ENCODE results near the gene NTN5. TPM values are rescaled to one million over a fixed set of nuclear protein-coding genes. Genes with fewer than 3 reads are reported as not detected.
A peak's percentile ranks its signal among the peaks of the same experiment; 100 is the strongest.

The NTN5 gene
- total RNA-seq, 1 experiment from 2014 or later: 0.55 TPM

DNA sequence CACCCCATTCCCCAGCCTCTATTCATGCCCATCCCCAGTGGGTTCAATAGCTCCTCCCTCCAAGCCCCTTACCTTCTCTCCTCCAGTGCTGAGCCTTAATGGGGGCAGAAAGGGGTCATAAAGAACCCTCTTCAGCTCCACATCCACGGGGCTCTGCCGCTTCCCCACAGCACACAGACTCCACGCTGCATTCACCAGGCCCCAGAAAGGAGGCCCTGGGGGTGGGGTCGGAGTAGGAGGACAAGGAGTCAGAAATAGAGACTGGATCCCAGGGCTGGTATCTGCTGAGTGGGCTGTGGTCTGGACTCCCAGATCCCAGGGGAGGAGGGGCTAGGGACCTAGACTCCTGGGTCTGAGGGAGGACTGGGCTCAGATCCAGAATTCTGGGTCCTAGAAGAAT is 28.5 kb downstream of the NTN5 start:
- Histone ChIP-seq H3K4me1 (ENCODE audit: insufficient read depth, low read length) (no peaks in the 10 kb centered on the region), H3K79me2 (ENCODE audit: insufficient read depth, low read length) (no peaks in the 10 kb centered on the region), H3K79me1 (ENCODE audit: insufficient read depth, low read depth, low read length, poor library complexity, severe bottlenecking) (no peaks in the 10 kb centered on the region), H4K5ac (ENCODE audit: insufficient read length, low read depth, low read length) (no peak overlapping the region), H2BK5ac (ENCODE audit: insufficient read length, low read length) (no peak overlapping the region), H3K14ac (ENCODE audit: insufficient read depth, low read length) (no peak overlapping the region), H3K27ac (ENCODE audit: insufficient read length, low read depth, low read length) (no peak overlapping the region), H3K56ac (ENCODE audit: insufficient read length, low read depth, low read length) (no peak overlapping the region), H3K27me3 (ENCODE audit: insufficient read depth, low read length) (no peaks in the 10 kb centered on the region), H4K91ac (ENCODE audit: insufficient read length, low read depth, low read length) (no peak overlapping the region), H2BK20ac (ENCODE audit: low read depth, low read length, poor library complexity, severe bottlenecking) (no peak overlapping the region), H3T11ph (ENCODE audit: low read length) (no peak overlapping the region), H2BK120ac (ENCODE audit: low read depth, low read length, poor library complexity, severe bottlenecking) (no peak overlapping the region), H2AK5ac (ENCODE audit: insufficient read length, low read length) (no peak overlapping the region), H2AFZ (ENCODE audit: low read length) (no peak overlapping the region), H4K20me1 (ENCODE audit: control insufficient read depth, insufficient read depth, insufficient read length) (no peaks in the 10 kb centered on the region), H3K9ac (ENCODE audit: extremely low read depth, insufficient read length, low read length) (no peak overlapping the region), H3K18ac (ENCODE audit: insufficient read length, low read depth, low read length) (no peak overlapping the region), H2BK15ac (ENCODE audit: low read depth, low read length) (no peak overlapping the region), H3K23me2 (ENCODE audit: insufficient read length, low read depth, low read length, poor library complexity, severe bottlenecking) (peaks cover 16% of the 10 kb centered on the region), H4K8ac (replicated peaks; ENCODE audit: insufficient read length, low read depth, low read length) (no peak overlapping the region), H3K9me3 (ENCODE audit: control insufficient read depth, low read depth, low read length) (no peaks in the 10 kb centered on the region), H3K23ac (ENCODE audit: insufficient read length, low read depth, low read length) (no peak overlapping the region), H2BK12ac (ENCODE audit: insufficient read length, low read depth, low read length) (no peak overlapping the region), H3K4me2 (ENCODE audit: insufficient read depth, insufficient read length, low read length) (peak overlapping the region; percentile 69), H3K4ac (ENCODE audit: low read depth, low read length) (no peak overlapping the region)
- no peaks in the 10 kb centered on the region; a peak in 1 of 5 replicates for H3K9me3 Mint-ChIP-seq
- peak overlapping the region in 2 of 3 experiments; percentile 29 to 49; a peak in 1 of 7 replicates for H3K27ac Mint-ChIP-seq
- DNase-seq: no peak
- H3K4me3 Mint-ChIP-seq: peak overlapping the region; percentile 84 to 93
- peaks cover 9 to 27% (median 25%) of the 10 kb centered on the region in 3 experiments for H3K36me3 Mint-ChIP-seq (ENCODE audit: insufficient read depth in 1 of 3, low read depth in 3 of 3)
- no peak for TF ChIP-seq CTCF (conservative IDR thresholded peaks at IDR 0.05)
- no peaks in the 10 kb centered on the region; the same call in 1 of the 2 replicates for H3K27me3 Mint-ChIP-seq (ENCODE audit: low read depth)
- H3K4me1 Mint-ChIP-seq: peaks cover 23 to 24% of the 10 kb centered on the region in 2 experiments
- no CpG with 5 or more reads among the region's 4 CpGs for WGBS (ENCODE audit: extremely low coverage, insufficient read length, low lambda C conversion rate)
